Measurements from ENCODE around the gene FAH.
"Not testable (repeated sequence)": the region's sequence is repeated elsewhere in the genome, so short reads cannot be mapped to it uniquely, and the experiment has no call there.

The FAH gene

DNA sequence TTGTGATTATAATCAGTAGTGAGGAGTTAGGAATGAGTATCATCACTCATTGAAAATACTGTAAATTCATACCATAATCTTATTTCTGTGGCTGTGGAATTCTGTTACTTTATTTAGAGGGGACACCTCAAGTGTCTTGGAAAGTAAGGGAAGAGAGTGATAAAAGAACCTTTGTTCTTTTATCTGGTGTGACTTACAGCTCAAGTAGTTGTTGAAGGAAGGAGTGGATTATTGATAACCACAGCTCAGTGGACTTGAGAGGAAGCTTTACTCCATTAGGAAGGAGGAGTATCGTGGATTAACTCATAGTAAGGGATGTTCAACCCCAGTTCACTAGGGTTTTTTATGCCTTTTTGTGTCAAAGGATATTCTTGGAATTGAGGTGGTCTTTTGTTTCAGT is 32.2 kb upstream of the FAH start:
- Histone ChIP-seq H2AFZ (ENCODE audit: low read length, unreplicated experiment) (no peak overlapping the region), H3K27ac (ENCODE audit: low read depth, low read length) (no peak overlapping the region), H3K4me3 (ENCODE audit: low read depth, low read length) (no peak overlapping the region), H3K36me3 (ENCODE audit: insufficient read depth, low read length) (peaks cover 11% of the 10 kb centered on the region), H3K4me1 (ENCODE audit: control insufficient read depth, insufficient read depth, low read length, unreplicated experiment) (no peaks in the 10 kb centered on the region), H3K79me2 (ENCODE audit: control insufficient read depth, insufficient read depth, low read length, unreplicated experiment) (peaks cover 10% of the 10 kb centered on the region), H3K27me3 (ENCODE audit: insufficient read depth, low read length) (no peaks in the 10 kb centered on the region)

DNA sequence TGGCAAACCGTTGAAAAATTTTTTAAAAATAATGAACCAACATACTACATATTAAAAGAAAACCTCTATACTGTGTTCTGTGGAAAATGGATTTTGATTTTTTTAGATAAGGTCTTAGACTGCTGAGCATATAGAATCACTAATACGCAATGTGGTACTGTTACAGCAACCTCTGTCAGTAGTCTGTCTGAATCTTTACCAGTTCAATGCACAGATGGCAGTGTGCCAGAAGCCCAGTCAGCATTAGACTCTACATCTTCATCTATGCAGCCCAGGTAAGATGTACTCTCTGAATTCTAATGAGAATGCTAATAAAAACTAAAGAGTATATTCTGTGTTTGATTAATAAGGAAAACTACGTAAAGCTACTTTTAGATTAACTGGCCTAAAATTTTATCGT is 31.3 kb upstream of the FAH start:
- Histone ChIP-seq H3K36me3 (ENCODE audit: insufficient read depth, low read length) (peaks cover 16% of the 10 kb centered on the region), H3K79me2 (ENCODE audit: control insufficient read depth, insufficient read depth, low read length, unreplicated experiment) (peaks cover 6% of the 10 kb centered on the region), H3K4me3 (ENCODE audit: low read depth, low read length) (no peak overlapping the region), H3K4me1 (ENCODE audit: control insufficient read depth, insufficient read depth, low read length, unreplicated experiment) (no peaks in the 10 kb centered on the region), H3K27ac (ENCODE audit: low read depth, low read length) (no peak overlapping the region), H3K27me3 (ENCODE audit: insufficient read depth, low read length) (no peaks in the 10 kb centered on the region), H2AFZ (ENCODE audit: low read length, unreplicated experiment) (no peak overlapping the region)

DNA sequence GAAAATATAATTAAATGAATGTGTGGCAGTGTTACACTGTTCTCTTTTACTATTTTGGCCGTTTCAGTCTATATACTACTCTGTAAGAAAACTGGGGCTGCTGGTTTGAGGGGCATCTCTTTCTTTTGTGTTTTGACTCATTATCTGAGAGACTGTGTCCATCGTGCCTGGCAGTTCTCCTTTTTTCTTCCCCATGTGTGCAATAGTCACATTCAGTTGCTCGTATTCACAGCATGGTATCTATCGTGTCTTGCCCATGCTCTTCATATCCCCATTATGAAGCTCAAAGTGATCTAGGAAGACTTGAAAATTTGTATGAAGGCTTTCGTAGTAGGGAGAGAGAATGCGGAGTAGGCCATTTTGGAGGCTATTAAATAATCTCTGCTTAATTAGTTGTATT is 29.8 kb upstream of the FAH start:
- Histone ChIP-seq H3K27ac (ENCODE audit: low read depth, low read length) (no peak overlapping the region), H3K79me2 (ENCODE audit: control insufficient read depth, insufficient read depth, low read length, unreplicated experiment) (peaks cover 6% of the 10 kb centered on the region), H3K36me3 (ENCODE audit: insufficient read depth, low read length) (peaks cover 16% of the 10 kb centered on the region), H3K4me3 (ENCODE audit: low read depth, low read length) (no peak overlapping the region), H2AFZ (ENCODE audit: low read length, unreplicated experiment) (no peak overlapping the region), H3K4me1 (ENCODE audit: control insufficient read depth, insufficient read depth, low read length, unreplicated experiment) (no peaks in the 10 kb centered on the region), H3K27me3 (ENCODE audit: insufficient read depth, low read length) (no peaks in the 10 kb centered on the region)

DNA sequence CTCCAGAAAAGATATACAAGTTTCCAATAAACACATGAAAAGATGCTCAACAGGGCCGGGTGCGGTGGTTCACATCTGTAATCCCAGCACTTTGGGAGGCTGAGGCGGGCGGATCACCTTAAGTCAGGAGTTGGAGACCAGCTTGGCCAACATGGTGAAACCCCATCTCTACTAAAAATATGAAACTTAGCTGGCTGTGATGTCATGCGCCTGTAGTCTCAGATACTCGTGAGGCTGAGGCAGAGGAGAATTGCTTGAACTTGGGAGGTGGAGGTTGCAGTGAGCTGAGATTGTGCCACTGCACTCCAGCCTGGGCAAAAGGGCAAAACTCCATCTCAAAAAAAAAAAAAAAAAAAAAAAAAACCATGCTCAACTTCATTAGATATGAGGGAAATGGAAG is 25.5 kb upstream of the FAH start:
- not testable (repeated sequence) for H3K79me2 ChIP-seq (ENCODE audit: control insufficient read depth, insufficient read depth, low read length, unreplicated experiment); H3K27ac ChIP-seq (ENCODE audit: low read depth, low read length); H2AFZ ChIP-seq (ENCODE audit: low read length, unreplicated experiment); H3K4me3 ChIP-seq (ENCODE audit: low read depth, low read length); H3K27me3 ChIP-seq (ENCODE audit: insufficient read depth, low read length); H3K4me1 ChIP-seq (ENCODE audit: control insufficient read depth, insufficient read depth, low read length, unreplicated experiment)
- peaks cover 20% of the 10 kb centered on the region for H3K36me3 ChIP-seq (ENCODE audit: insufficient read depth, low read length)

DNA sequence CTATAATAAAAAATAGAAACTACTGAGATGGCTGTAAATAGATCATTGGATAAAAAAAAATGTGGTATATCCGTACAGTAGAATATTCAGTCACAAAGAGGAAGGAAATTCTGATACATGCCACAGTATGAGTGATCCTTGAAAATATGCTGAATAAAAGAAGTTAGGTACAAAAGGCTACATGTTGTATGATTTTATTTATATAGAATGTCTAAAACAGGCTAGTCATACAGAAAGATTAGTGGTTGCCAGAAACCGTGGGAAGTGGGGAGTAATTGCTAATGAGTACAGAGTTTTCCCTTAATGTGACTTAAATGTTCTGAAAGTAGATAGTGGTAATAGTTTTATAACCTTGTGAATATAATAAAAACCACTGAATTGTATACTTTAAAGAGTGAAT is 24.9 kb upstream of the FAH start:
- Histone ChIP-seq H3K4me3 (ENCODE audit: low read depth, low read length) (no peak overlapping the region), H3K79me2 (ENCODE audit: control insufficient read depth, insufficient read depth, low read length, unreplicated experiment) (no peaks in the 10 kb centered on the region), H3K27me3 (ENCODE audit: insufficient read depth, low read length) (no peaks in the 10 kb centered on the region), H2AFZ (ENCODE audit: low read length, unreplicated experiment) (no peak overlapping the region), H3K27ac (ENCODE audit: low read depth, low read length) (no peak overlapping the region), H3K36me3 (ENCODE audit: insufficient read depth, low read length) (peaks cover 23% of the 10 kb centered on the region), H3K4me1 (ENCODE audit: control insufficient read depth, insufficient read depth, low read length, unreplicated experiment) (no peaks in the 10 kb centered on the region)

DNA sequence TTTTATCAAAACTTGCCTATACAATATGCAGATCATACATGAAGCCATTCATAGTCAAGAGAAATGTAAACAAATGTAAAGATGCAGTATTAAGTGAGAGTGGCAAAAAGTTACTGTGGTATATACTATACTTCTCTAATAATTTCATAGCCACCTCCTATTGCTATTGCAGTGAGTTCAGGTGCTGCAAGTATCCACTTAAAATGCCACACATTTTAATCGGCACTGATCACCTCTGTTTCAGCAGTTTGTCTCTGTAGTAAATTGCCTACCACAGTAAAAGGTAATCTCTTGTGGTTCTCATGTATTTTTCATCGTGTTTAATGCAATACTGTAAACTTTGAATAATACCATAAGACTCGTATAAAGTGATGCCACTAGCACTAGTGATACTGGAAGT is 20.4 kb upstream of the FAH start:
- Histone ChIP-seq H3K4me3 (ENCODE audit: low read depth, low read length) (no peak overlapping the region), H3K27me3 (ENCODE audit: insufficient read depth, low read length) (no peaks in the 10 kb centered on the region), H3K79me2 (ENCODE audit: control insufficient read depth, insufficient read depth, low read length, unreplicated experiment) (no peaks in the 10 kb centered on the region), H3K36me3 (ENCODE audit: insufficient read depth, low read length) (peaks cover 17% of the 10 kb centered on the region), H3K27ac (ENCODE audit: low read depth, low read length) (no peak overlapping the region), H2AFZ (ENCODE audit: low read length, unreplicated experiment) (no peak overlapping the region), H3K4me1 (ENCODE audit: control insufficient read depth, insufficient read depth, low read length, unreplicated experiment) (no peaks in the 10 kb centered on the region)

DNA sequence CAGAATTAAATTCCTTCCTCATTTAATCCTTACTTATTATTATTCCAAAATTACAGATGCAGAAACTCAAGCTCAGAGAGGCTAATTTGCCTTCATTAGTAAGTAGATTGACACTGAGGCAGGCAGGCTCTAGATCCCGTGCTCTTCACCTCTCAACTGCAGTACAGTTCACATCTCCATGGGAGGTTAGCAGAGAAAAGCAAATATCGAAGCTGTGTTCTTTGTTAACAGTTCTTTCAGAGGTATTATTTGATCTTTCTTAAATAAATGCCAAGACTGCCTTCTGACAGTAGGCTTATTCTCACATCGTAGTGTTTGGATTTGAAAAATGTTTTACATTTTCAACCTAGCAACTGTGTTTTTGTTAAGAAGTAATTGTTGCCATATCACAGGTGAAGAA is 15.9 kb upstream of the FAH start:
- Histone ChIP-seq H2AFZ (ENCODE audit: low read length, unreplicated experiment) (no peak overlapping the region), H3K4me1 (ENCODE audit: control insufficient read depth, insufficient read depth, low read length, unreplicated experiment) (no peaks in the 10 kb centered on the region), H3K27me3 (ENCODE audit: insufficient read depth, low read length) (no peaks in the 10 kb centered on the region), H3K27ac (ENCODE audit: low read depth, low read length) (no peak overlapping the region), H3K4me3 (ENCODE audit: low read depth, low read length) (no peak overlapping the region), H3K36me3 (ENCODE audit: insufficient read depth, low read length) (peaks cover 13% of the 10 kb centered on the region), H3K79me2 (ENCODE audit: control insufficient read depth, insufficient read depth, low read length, unreplicated experiment) (no peaks in the 10 kb centered on the region)

DNA sequence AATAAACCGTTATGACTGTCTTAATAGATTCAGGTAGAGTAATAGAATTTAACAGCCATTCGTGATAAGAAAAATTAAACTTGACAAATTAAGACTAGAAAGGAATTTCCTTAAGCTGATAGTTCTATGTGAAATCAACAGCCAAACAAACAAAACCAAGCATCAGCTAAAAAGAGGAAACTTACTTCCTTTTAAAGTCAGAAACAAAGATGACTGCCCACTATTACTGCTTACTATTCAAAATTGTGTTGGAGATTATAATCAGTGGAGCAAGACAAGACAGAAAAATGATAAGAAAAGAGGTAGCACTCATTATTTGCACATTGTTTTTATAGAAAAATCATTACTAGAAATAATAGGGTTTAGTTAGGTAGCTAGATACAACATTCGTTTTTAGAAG is 13.8 kb upstream of the FAH start:
- Histone ChIP-seq H3K27me3 (ENCODE audit: insufficient read depth, low read length) (no peaks in the 10 kb centered on the region), H3K4me3 (ENCODE audit: low read depth, low read length) (no peak overlapping the region), H3K36me3 (ENCODE audit: insufficient read depth, low read length) (0 out of 2 replicates have a peak, but pooled peaks cover 6% of the 10 kb centered on the region), H3K4me1 (ENCODE audit: control insufficient read depth, insufficient read depth, low read length, unreplicated experiment) (no peaks in the 10 kb centered on the region), H3K79me2 (ENCODE audit: control insufficient read depth, insufficient read depth, low read length, unreplicated experiment) (no peaks in the 10 kb centered on the region), H3K27ac (ENCODE audit: low read depth, low read length) (no peak overlapping the region), H2AFZ (ENCODE audit: low read length, unreplicated experiment) (no peak overlapping the region)

DNA sequence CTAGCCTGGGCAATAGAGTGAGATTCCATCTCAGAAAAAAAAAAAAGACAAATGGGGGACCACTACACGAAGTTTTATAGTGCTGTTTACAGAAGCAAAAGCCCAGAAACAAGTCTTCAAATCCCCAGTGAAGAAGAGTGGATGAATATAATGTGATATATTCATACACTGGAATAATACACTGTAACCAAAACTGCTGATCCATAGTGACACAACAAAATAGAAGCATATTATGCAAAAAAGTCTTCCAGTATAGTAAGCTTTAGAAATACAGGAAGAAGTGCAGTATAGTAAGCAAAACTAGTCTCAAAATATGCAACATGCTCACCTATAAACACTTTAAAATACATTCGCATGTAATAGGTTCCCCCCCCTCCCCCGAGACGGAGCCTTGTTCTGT is 11.9 kb upstream of the FAH start:
- Histone ChIP-seq H3K27me3 (ENCODE audit: insufficient read depth, low read length) (no peaks in the 10 kb centered on the region), H3K4me3 (ENCODE audit: low read depth, low read length) (no peak overlapping the region), H3K4me1 (ENCODE audit: control insufficient read depth, insufficient read depth, low read length, unreplicated experiment) (no peaks in the 10 kb centered on the region), H2AFZ (ENCODE audit: low read length, unreplicated experiment) (no peak overlapping the region), H3K27ac (ENCODE audit: low read depth, low read length) (no peak overlapping the region), H3K36me3 (ENCODE audit: insufficient read depth, low read length) (no peaks in the 10 kb centered on the region), H3K79me2 (ENCODE audit: control insufficient read depth, insufficient read depth, low read length, unreplicated experiment) (no peaks in the 10 kb centered on the region)

DNA sequence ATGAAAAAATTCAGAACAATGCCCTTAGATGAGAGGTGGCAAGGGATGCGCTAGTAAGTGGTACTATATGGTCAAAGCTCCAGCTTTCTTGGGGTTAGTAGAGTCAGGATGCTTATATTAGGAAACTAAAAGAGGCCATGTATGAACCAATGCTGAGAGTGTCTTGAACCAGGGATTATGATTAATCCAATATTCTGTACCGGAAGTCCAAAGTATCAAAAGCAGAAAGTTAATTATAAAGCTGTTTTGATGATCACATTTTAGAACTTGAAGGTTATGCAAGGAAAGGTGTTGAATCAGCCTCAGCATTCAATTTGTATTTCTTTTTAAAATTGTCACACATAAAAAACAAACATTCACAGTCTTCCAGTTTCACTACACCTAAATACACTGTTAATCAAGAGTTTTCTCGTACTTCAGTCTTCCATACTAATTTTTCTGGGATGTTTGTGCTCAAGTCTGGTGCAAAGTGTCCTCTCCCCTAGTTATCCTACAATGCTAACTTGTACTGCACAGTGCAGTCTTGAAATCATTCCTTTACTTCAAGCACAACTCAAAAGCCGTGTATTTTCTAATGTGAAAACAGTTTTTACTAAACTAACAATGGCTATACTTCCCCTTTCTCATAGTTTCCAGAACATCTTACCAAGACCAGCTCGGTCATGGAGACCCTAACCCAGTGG is 10.7 kb upstream of the FAH start:
- Histone ChIP-seq H3K4me3 (ENCODE audit: low read depth, low read length) (no peak overlapping the region), H3K36me3 (ENCODE audit: insufficient read depth, low read length) (no peaks in the 10 kb centered on the region), H3K79me2 (ENCODE audit: control insufficient read depth, insufficient read depth, low read length, unreplicated experiment) (no peaks in the 10 kb centered on the region), H2AFZ (ENCODE audit: low read length, unreplicated experiment) (no peak overlapping the region), H3K27me3 (ENCODE audit: insufficient read depth, low read length) (no peaks in the 10 kb centered on the region), H3K4me1 (ENCODE audit: control insufficient read depth, insufficient read depth, low read length, unreplicated experiment) (no peaks in the 10 kb centered on the region), H3K27ac (ENCODE audit: low read depth, low read length) (no peak overlapping the region)

DNA sequence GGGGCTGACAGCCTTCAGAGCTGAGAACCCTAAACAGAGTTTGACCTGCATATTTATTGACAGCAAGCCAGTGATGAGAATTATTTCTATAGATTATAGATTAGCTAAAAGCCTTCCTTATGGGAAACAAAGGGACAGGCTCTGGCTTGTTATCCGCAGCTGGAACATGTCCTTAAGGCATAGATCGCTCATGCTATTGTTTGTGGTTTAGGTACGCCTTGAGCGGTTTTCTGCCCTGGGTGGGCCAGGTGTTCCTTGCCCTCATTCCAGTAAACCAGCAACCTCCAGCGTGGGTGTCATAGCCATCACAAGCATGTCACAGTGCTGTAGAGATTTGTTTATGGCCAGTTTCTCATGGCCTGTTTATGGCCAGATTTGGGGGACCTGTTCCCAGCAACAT is 10.2 kb upstream of the FAH start:
- Histone ChIP-seq H3K36me3 (ENCODE audit: insufficient read depth, low read length) (no peaks in the 10 kb centered on the region), H3K27me3 (ENCODE audit: insufficient read depth, low read length) (no peaks in the 10 kb centered on the region), H3K4me1 (ENCODE audit: control insufficient read depth, insufficient read depth, low read length, unreplicated experiment) (no peaks in the 10 kb centered on the region), H2AFZ (ENCODE audit: low read length, unreplicated experiment) (no peak overlapping the region), H3K4me3 (ENCODE audit: low read depth, low read length) (no peak overlapping the region), H3K79me2 (ENCODE audit: control insufficient read depth, insufficient read depth, low read length, unreplicated experiment) (no peaks in the 10 kb centered on the region), H3K27ac (ENCODE audit: low read depth, low read length) (no peak overlapping the region)
